HG03521 (cell line): Measurements from ENCODE around the gene TCF3.
A peak's percentile ranks its signal among the peaks of the same experiment; 100 is the strongest.

ENCODE experiments used
- ATAC-seq: cut with Tn5 transposase; IDR thresholded peaks from one replicate; pipeline ENCODE4 v1.9.1; 2021; ENCODE audit warnings: mild to moderate bottlenecking, moderate library complexity; ENCODE audit not compliant: unreplicated experiment

The TCF3 gene

DNA sequence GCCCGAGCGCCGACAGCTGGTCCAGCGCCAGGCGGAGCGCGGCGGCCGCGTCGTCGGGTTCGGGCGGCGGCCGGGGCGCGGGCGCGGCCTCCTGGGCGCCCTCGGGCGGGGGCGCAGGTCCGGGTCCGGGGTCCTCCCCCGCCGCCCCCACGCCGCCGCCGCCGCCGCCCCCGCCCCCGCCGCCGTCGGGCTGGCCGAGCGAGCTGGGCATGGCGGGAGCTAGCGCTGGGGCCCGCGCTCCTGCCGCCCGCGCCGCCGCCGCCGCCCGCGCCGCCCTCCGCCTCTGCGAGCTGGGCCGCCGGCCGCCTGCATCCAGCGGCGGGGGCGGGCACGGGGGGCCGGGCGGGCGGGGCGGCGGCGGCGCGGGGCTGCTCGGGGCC, 84.6 kb downstream of the TCF3 start:
- ATAC-seq = peak; percentile 8

DNA sequence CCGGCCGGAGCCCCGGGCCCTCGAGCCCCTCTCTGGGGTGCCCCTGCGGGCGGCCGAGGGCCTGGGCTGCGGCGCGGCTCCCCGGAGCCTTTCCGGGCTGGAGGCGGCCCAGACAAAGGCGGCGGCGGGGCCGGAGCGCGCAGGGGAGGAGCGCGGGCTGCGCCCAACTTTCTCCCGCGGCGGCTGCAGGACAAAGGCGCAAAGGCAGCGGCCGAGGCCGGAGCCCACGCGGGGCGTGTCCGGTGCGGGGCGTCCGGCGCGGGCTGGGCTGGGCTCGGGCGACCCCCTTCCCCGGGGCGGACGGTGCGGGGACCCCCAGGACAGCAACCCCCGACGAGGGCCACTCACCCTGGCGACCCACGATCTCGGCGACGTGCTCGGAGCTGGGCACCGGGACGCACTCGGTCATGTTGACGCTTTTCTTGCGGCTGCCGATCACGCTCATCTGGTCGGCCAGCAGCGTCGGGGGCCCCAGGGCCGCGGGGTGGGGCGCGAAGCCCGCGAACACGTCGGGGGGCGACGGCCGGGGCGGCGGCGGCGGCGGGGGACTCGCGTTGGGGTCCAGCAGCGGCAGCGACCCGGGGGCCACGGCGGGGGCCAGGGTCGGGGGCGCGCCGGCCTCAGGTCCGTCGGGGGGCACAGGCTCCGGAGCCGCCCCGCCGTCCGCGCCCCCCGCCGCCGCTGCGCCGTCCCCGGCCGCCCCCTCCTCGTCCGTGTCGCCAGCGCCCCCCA, 85.1 kb downstream of the TCF3 start:
- ATAC-seq = no peak

DNA sequence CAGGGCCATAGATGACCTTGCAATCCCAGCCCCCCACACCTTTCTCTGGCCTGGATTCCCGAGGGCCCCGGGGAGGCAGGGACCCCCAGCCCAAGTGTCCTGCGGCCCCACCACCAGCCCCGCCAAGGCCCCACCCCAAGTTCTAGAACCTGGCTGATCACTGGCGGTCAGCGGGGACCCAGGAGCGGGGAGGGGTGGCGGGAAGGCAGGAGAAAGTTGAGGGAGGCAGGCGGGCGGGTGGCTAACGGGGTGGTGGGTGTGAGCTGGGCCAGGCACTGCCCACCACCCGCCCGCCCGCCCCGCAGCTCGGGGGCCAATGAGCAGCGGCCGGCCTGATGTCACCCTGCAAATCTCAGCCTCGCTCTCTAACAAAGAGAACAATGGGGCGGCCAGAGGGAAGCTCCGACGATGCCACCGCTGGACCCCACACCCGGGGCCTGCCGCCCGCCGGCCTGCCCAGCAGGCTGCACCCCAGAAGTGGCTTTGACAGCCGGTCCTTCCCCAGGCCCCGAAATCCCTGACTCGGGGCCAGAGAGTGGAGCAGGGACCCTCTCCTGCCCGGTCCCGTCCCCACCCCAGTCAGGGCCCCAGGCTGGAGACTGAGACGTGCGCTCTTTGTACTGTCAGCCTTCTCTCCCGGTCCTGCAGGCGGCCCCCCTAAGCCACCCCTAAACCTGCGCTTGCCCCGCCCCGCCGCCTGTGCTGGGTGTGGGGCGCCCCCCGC, 85.9 kb downstream of the TCF3 start:
- no peak for ATAC-seq

DNA sequence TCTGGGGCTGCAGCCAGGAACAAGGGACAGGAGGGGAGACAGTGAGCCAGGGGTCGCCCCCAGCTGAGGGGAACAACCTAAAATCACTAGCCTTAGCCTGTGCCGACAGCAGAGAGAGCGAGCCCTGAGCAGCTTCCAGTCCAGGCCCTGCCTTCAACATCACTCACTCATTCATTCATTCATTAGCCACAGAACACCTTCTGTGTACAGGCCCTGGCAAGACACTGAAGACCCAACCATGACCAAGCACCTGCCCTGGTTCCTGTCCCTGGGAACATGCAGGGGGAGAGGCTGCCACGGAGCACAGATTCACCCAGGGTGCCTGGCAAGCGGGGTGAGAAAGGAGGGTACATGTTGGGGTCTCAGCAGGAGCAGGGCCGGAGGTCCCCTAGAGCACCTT, 89.2 kb downstream of the TCF3 start:
- no peak for ATAC-seq

DNA sequence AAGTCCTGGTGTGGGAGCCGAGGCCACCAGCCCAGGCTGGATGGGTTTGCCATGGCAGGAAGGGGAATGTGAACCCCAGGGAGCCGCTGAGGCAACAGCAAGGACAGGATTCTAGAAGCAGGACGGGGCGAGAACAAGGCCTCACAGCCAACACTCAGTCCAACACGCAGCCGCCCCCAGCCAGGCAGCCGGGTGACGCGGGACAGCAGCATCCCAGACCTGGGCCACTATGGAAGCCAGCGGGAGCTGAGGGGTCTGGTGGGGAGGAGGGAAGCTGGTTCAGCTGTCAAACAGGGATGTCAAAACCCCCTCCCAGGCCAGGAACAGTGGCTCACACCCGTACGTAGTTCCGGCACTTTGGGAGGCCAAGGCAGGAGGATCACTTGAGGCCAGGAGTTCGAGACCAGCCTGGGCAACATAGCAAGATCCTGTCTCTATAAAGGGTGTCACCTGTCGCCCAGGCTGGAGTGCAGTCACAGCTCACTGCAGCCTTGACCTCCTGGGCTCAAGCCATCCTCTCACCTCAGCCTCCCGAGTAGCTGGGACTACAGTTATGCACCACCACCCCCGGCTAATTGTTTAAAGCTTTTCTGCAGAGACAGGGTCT, 91.1 kb downstream of the TCF3 start:
- no peak for ATAC-seq

DNA sequence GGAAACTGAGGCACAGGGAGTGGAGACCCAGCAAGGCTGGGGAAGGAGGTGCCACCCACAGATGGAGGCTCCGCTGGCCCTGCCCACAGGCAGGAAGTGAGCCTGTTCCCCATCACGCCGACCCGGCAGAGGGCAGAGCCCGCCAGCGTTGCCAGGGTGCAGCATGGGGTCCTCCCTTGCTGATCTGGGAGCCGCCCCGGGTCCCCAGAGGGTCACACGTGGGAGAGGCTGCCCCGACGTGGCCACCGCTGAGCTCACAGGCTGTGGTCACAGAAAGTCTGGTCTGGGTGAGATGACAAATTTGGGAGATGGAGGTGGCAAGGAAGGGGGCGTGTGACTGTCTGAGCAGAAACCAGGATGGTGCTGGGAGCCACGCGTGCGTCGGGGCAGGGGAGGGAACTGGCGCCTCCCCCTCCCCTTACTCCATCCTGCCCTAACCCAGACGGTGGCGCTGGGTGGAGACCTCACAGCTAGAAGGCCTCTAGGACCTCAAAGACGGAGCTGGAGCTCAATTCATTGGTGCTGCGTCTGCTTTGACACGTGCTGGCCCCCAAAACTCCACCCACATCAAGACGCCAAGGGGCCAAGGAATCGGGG, 92.0 kb downstream of the TCF3 start:
- no peak for ATAC-seq
